Thoracic aorta (tissue), 2 donors: ENCODE measurements around the gene STK32B. TPM values are rescaled to one million over a fixed set of nuclear protein-coding genes. Genes with fewer than 3 reads are reported as not detected.

ENCODE experiments used
- ATAC-seq: fragments of 150-250 bp; one replicate; pipeline ENCODE4 v1.8.0; 2017; ENCODE audit warnings: low read depth; ENCODE audit not compliant: insufficient number of reproducible peaks, low FRiP score
- DNase-seq: peaks from one replicate; pipeline ENCODE4 v3.0.0-alpha.2; 2020; ENCODE audit warnings: low spot score
- H3K27ac ChIP-seq, 2 donors: fragments of 200-600 bp; sonication (generic); 1 replicate in 1 of 2; 2 replicates in 1 of 2; pipeline ENCODE4 v1.5.1; 2016; ENCODE audit warnings: mild to moderate bottlenecking in 2 of 2, moderate library complexity in 2 of 2
- H3K27me3 ChIP-seq: fragments of 200-600 bp; sonication (generic); replicated peaks from 2 replicates; pipeline ENCODE4 v1.6.0; 2016; ENCODE audit warnings: mild to moderate bottlenecking; ENCODE audit not compliant: insufficient read depth
- H3K36me3 ChIP-seq: fragments of 200-600 bp; sonication (generic); one replicate; pipeline ENCODE4 v1.5.1; 2016
- H3K4me1 ChIP-seq, 2 donors: fragments of 200-600 bp; sonication (generic); 1 replicate in 1 of 2; 2 replicates in 1 of 2; pipeline versions ENCODE4 v1.5.1 to v1.6.0; 2016; ENCODE audit warnings: low read depth in 2 of 2, mild to moderate bottlenecking in 1 of 2; ENCODE audit not compliant: control insufficient read depth in 1 of 2
- H3K4me3 ChIP-seq: fragments of 200-600 bp; sonication (generic); 2 replicates; pipeline ENCODE4 v1.5.1; 2016; ENCODE audit warnings: mild to moderate bottlenecking
- H3K9me3 ChIP-seq: fragments of 200-600 bp; sonication (generic); 2 replicates; pipeline ENCODE4 v1.5.1; 2016
- CTCF ChIP-seq: fragments of 200-600 bp; sonication (generic); IDR thresholded peaks from one replicate; pipeline ENCODE4 v1.5.1; 2019; ENCODE audit warnings: antibody characterized with exemption
- total RNA-seq, 2 donors: library from RNA; depleted of rRNA; stranded (reverse); fragments of >200 nt; gene quantifications; one replicate each; pipeline versions ENCODE4 v1.1.0 to v1.2.3, GENCODE V29; 2016

STK32B gene
- total RNA-seq, 2 donors from 2014 or later: 4.5 to 7.0 TPM

- Histone ChIP-seq H3K27me3 (no peaks in the 10 kb centered on the region), H3K9me3 (peaks cover 3% of the 10 kb centered on the region), H3K36me3 (no peaks in the 10 kb centered on the region), H3K4me3 (no peak overlapping the region), H3K27ac (no peak overlapping the region), H3K4me1 (no peaks in the 10 kb centered on the region)
- TF ChIP-seq CTCF: no peak
- ATAC-seq (no peak), DNase-seq (no peak)
These were observed 352.6 kb downstream of the STK32B start for GRCh38 chr4:5403746-5404497.

- no peaks in the 10 kb centered on the region for H3K4me1 ChIP-seq
- H3K4me3 ChIP-seq: no peak overlapping the region
- no peak for TF ChIP-seq CTCF
- ATAC-seq (no peak), DNase-seq (no peak)
- H3K27me3 ChIP-seq: no peaks in the 10 kb centered on the region
- no peaks in the 10 kb centered on the region for H3K9me3 ChIP-seq
- no peaks in the 10 kb centered on the region for H3K36me3 ChIP-seq
- H3K27ac ChIP-seq: no peak overlapping the region
These were observed 358.0 kb downstream of the STK32B start for GRCh38 chr4:5409237-5409636.

GRCh38 chr4:5409972-5410618 is 358.8 kb downstream of the STK32B start:
- no peak for DNase-seq
- TF ChIP-seq CTCF: no peak
- H3K36me3 ChIP-seq: no peaks in the 10 kb centered on the region
- H3K27ac ChIP-seq: no peak overlapping the region
- H3K4me3 ChIP-seq: no peak overlapping the region
- no peaks in the 10 kb centered on the region for H3K9me3 ChIP-seq
- no peaks in the 10 kb centered on the region for H3K4me1 ChIP-seq
- no peaks in the 10 kb centered on the region for H3K27me3 ChIP-seq
- no peak for ATAC-seq

- DNase-seq (no peak), ATAC-seq (no peak)
- Histone ChIP-seq H3K4me3 (no peak overlapping the region), H3K9me3 (no peaks in the 10 kb centered on the region), H3K36me3 (no peaks in the 10 kb centered on the region), H3K27ac (no peak overlapping the region), H3K4me1 (no peaks in the 10 kb centered on the region), H3K27me3 (no peaks in the 10 kb centered on the region)
- no peak for TF ChIP-seq CTCF
These were observed 361.0 kb downstream of the STK32B start for GRCh38 chr4:5412296-5412695.

- H3K4me3 ChIP-seq: no peak overlapping the region
- DNase-seq (no peak), ATAC-seq (no peak)
- H3K36me3 ChIP-seq: no peaks in the 10 kb centered on the region
- TF ChIP-seq CTCF: no peak
- no peaks in the 10 kb centered on the region for H3K27me3 ChIP-seq
- H3K4me1 ChIP-seq: no peaks in the 10 kb centered on the region
- no peaks in the 10 kb centered on the region for H3K9me3 ChIP-seq
- no peak overlapping the region for H3K27ac ChIP-seq
These were observed 361.5 kb downstream of the STK32B start for GRCh38 chr4:5412751-5413150.
